ENCODE measurements around the gene FBXO31.
"Not testable (repeated sequence)": the region's sequence is repeated elsewhere in the genome, so short reads cannot be mapped to it uniquely, and the experiment has no call there.

The FBXO31 gene

GRCh38 chr16:87384162-87384874 is 742 bp upstream of the FBXO31 start:
- DNase-seq (ENCODE audit: low read depth), result no peak

- no peak for DNase-seq (ENCODE audit: low read depth)
Observed at GRCh38 chr16:87382023-87382785, 1.4 kb downstream of the FBXO31 start.

- peak; percentile 41 for DNase-seq (ENCODE audit: low read depth)
Observed at GRCh38 chr16:87380881-87381280, 2.7 kb downstream of the FBXO31 start.

GRCh38 chr16:87380403-87380802 is 3.2 kb downstream of the FBXO31 start:
- DNase-seq (ENCODE audit: low read depth), result no peak

- not testable (repeated sequence) for DNase-seq (ENCODE audit: low read depth)
Observed at GRCh38 chr16:87379312-87379752, 4.2 kb downstream of the FBXO31 start.

- DNase-seq (ENCODE audit: low read depth), result no peak
Observed at GRCh38 chr16:87376660-87377059, 6.9 kb downstream of the FBXO31 start.

- peak; percentile 34 for DNase-seq (ENCODE audit: low read depth)
Observed at GRCh38 chr16:87375426-87376135, 8.0 kb downstream of the FBXO31 start.

- DNase-seq (ENCODE audit: low read depth), result no peak
Observed at GRCh38 chr16:87374313-87374712, 9.3 kb downstream of the FBXO31 start.

GRCh38 chr16:87372305-87372704 is 11.3 kb downstream of the FBXO31 start:
- no peak for DNase-seq (ENCODE audit: low read depth)

GRCh38 chr16:87371261-87371866 is 12.2 kb downstream of the FBXO31 start:
- DNase-seq (ENCODE audit: low read depth), result no peak

- DNase-seq (ENCODE audit: low read depth), result no peak
Observed at GRCh38 chr16:87369796-87370719, 13.5 kb downstream of the FBXO31 start.

- no peak for DNase-seq (ENCODE audit: low read depth)
Observed at GRCh38 chr16:87369117-87369765, 14.3 kb downstream of the FBXO31 start.

- no peak for DNase-seq (ENCODE audit: low read depth)
Observed at GRCh38 chr16:87368029-87368770, 15.4 kb downstream of the FBXO31 start.

- DNase-seq (ENCODE audit: low read depth), result no peak
Observed at GRCh38 chr16:87367529-87367928, 16.0 kb downstream of the FBXO31 start.

GRCh38 chr16:87366930-87367329 is 16.6 kb downstream of the FBXO31 start:
- DNase-seq (ENCODE audit: low read depth), result no peak

- DNase-seq (ENCODE audit: low read depth), result no peak
Observed at GRCh38 chr16:87366288-87366687, 17.3 kb downstream of the FBXO31 start.

- no peak for DNase-seq (ENCODE audit: low read depth)
Observed at GRCh38 chr16:87365021-87365713, 18.4 kb downstream of the FBXO31 start.

- no peak for DNase-seq (ENCODE audit: low read depth)
Observed at GRCh38 chr16:87363771-87364455, 19.7 kb downstream of the FBXO31 start.

All from ELR (cell line).